Gastrocnemius medialis (tissue), 4 donors: ENCODE data around the gene HAGH. TPM values are rescaled to one million over a fixed set of nuclear protein-coding genes. Genes with fewer than 3 reads are reported as not detected.

Experiments
- ATAC-seq, 2 donors: fragments of 150-250 bp; one replicate each; pipeline ENCODE4 v1.9.1; 2016
- DNase-seq, 2 donors: peaks; one replicate each; pipeline ENCODE4 v3.0.0-alpha.2; 2019
- H3K27ac ChIP-seq, 4 donors: fragments of 200-600 bp; sonication (generic); 1 replicate in 1 of 4; 2 replicates in 3 of 4; pipeline ENCODE4 v1.5.1; 2016 to 2018; ENCODE audit warnings: mild to moderate bottlenecking in 2 of 4, moderate library complexity in 1 of 4
- H3K27me3 ChIP-seq, 3 donors: fragments of 200-600 bp; sonication (generic) in 2 of 3; 1 replicate in 1 of 3; 2 replicates in 2 of 3; pipeline versions ENCODE4 v1.5.1 to v1.6.0; 2016 to 2019; ENCODE audit warnings: mild to moderate bottlenecking in 1 of 3, moderate library complexity in 1 of 3
- H3K36me3 ChIP-seq, 2 donors: fragments of 200-600 bp; sonication (generic) in 1 of 2; one replicate each; pipeline ENCODE4 v1.5.1; 2017 to 2018
- H3K4me1 ChIP-seq, 2 donors: fragments of 200-600 bp; sonication (generic) in 1 of 2; one replicate each; pipeline ENCODE4 v1.5.1; 2016 to 2017; ENCODE audit warnings: mild to moderate bottlenecking in 2 of 2
- H3K4me3 ChIP-seq, 4 donors: fragments of 200-600 bp; sonication (generic) in 3 of 4; 1 replicate in 1 of 4; 2 replicates in 3 of 4; pipeline ENCODE4 v1.5.1; 2016 to 2019; ENCODE audit warnings: mild to moderate bottlenecking in 2 of 4
- H3K9me3 ChIP-seq, 3 donors: fragments of 200-600 bp; sonication (generic) in 2 of 3; 1 replicate in 1 of 3; 2 replicates in 2 of 3; pipeline ENCODE4 v1.5.1; 2016 to 2019
- CTCF ChIP-seq, 5 experiments: fragments of 450-650 bp in 3 of 5; fragments of 200-600 bp in 2 of 5; sonication (generic) in 2 of 5; IDR thresholded peaks in 4 of 5; conservative IDR thresholded peaks in 1 of 5; 1 replicate in 4 of 5; 2 replicates in 1 of 5; pipeline ENCODE4 v1.5.1; 2016 to 2019; ENCODE audit warnings: antibody characterized with exemption in 5 of 5, mild to moderate bottlenecking in 3 of 5, moderate library complexity in 3 of 5
- POLR2A ChIP-seq, 2 donors: fragments of 450-650 bp; IDR thresholded peaks; one replicate each; pipeline ENCODE4 v1.6.1; 2017; ENCODE audit warnings: antibody characterized with exemption in 2 of 2, mild to moderate bottlenecking in 2 of 2, moderate library complexity in 2 of 2
- in situ Hi-C, 4 donors: fragments of 200-750 bp; cut with MboI; loops; one replicate each; pipeline versions ENCODE4 v1.15.0 to v1.8.0; 2017; ENCODE audit warnings: low sequenced_read_pairs in 4 of 4
- intact Hi-C: fragments of 100-400 bp; cut with DNase I; formaldehyde crosslinking; loops from one replicate; pipeline ENCODE4 v1.15.1; 2023; ENCODE audit warnings: low total_unique reads
- total RNA-seq, 4 donors: library from RNA; depleted of rRNA; stranded (reverse); fragments of >200 nt; gene quantifications; one replicate each; pipeline versions ENCODE4 v1.1.0 to v1.2.3, GENCODE V29; 2016

Gene HAGH
- total RNA-seq, 4 donors from 2014 or later, result 216 to 440 (median 261) TPM

DNA sequence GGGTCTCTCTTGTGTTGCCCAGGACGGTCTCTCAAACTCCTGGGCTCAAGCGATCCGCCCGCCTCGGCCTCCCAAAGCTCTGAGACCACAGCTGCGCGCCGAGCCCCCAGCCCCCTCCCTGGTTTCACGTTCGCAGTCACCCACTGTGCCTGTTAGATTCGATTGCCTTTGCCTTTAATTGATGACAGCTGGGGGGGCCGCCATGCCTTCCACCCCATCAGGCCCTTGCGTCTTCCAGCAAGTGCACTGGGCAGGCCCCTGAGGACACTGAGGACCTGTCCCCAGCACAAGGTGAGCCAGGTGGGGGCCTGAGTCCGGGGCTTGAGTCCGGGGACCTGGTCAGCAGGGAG is 36.4 kb downstream of the HAGH start:
- H3K36me3 ChIP-seq, result peaks cover 0 to 41% of the 10 kb centered on the region in 2 donors
- ATAC-seq (no peak), DNase-seq (no peak)
- in situ Hi-C loops, result no loop called here
- intact Hi-C loops, result no loop called here
- H3K27ac ChIP-seq, result no peak overlapping the region
- TF ChIP-seq CTCF (IDR thresholded peaks at IDR 0.05 in 4 of 5, conservative IDR thresholded peaks at IDR 0.05 in 1 of 5) (no peak), POLR2A (IDR thresholded peaks at IDR 0.05) (no peak)
- H3K9me3 ChIP-seq, result no peaks in the 10 kb centered on the region
- no peak overlapping the region for H3K4me3 ChIP-seq
- peaks cover 0 to 3% of the 10 kb centered on the region in 2 donors for H3K4me1 ChIP-seq
- no peaks in the 10 kb centered on the region for H3K27me3 ChIP-seq

- Histone ChIP-seq H3K27me3 (no peaks in the 10 kb centered on the region), H3K4me3 (no peak overlapping the region), H3K27ac (no peak overlapping the region), H3K9me3 (no peaks in the 10 kb centered on the region), H3K4me1 (peaks cover 0 to 6% of the 10 kb centered on the region in 2 donors), H3K36me3 (peaks cover 0 to 41% of the 10 kb centered on the region in 2 donors)
- in situ Hi-C loops (no loop called here), intact Hi-C loops (no loop called here)
- DNase-seq (peak in 1 of 2 donors; percentile 10), ATAC-seq (no peak)
- TF ChIP-seq CTCF (IDR thresholded peaks at IDR 0.05 in 4 of 5, conservative IDR thresholded peaks at IDR 0.05 in 1 of 5), result no peak
- TF ChIP-seq POLR2A (IDR thresholded peaks at IDR 0.05), result no peak
Observed at GRCh38 chr16:1789643-1790045, 37.0 kb downstream of the HAGH start.

DNA sequence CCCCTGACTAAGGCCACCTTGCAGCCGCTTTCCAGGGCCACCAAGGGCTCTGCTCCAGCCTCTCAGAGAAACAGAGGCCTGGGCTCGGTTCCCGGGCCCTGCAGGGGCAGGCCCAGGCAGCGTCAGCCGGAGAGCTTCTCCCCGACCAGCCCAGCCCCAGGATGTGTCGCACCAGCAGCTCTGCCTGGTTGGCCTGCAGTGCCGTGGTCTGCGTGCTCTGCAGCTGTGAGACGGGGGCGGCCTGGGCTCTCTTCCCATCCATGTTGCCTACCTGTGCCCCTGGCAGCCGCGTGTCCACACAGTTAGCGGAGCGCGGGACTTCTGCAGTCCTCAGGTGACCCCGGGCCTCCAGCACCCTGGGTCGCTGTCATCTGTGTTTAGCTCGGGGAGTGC is 37.9 kb downstream of the HAGH start:
- ATAC-seq (no peak), DNase-seq (peak in 1 of 2 donors; percentile 8)
- Histone ChIP-seq H3K36me3 (peaks cover 0 to 41% of the 10 kb centered on the region in 2 donors), H3K9me3 (no peaks in the 10 kb centered on the region), H3K4me1 (peaks cover 6 to 12% of the 10 kb centered on the region in 2 donors), H3K27me3 (no peaks in the 10 kb centered on the region), H3K27ac (no peak overlapping the region), H3K4me3 (no peak overlapping the region)
- TF ChIP-seq POLR2A (IDR thresholded peaks at IDR 0.05) (no peak), CTCF (IDR thresholded peaks at IDR 0.05 in 4 of 5, conservative IDR thresholded peaks at IDR 0.05 in 1 of 5) (no peak)
- intact Hi-C loops, result no loop called here
- in situ Hi-C loops, result no loop called here

DNA sequence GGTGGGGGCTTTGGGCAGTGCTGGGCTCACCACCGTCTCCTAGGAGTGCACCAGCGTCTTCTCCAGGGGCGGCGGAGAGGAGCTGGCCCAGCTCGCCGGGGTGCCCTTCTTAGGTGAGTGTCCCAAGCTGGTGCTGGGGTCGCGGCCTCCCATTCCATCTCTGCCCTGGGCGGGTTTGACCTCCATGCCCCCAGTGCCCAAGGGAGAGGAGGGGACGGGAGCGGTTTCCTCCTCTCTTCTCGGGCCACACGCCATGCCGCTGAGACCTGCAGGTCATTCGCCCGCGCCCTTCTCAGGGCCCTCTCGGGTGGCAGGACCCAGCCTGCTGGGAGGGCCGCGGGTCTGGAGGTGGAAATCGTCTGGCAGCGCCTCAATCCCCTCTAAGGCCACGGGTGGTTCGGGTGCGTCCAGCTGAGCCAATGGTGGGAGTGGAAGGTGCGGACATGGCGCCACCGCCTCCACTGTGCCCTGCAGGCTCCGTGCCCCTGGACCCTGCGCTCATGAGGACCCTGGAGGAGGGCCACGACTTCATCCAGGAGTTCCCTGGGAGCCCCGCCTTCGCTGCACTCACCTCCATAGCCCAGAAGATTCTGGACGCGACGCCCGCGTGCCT is 38.4 kb downstream of the HAGH start:
- Histone ChIP-seq H3K4me1 (peaks cover 10 to 14% of the 10 kb centered on the region in 2 donors), H3K36me3 (peaks cover 0 to 41% of the 10 kb centered on the region in 2 donors), H3K27ac (no peak overlapping the region), H3K4me3 (no peak overlapping the region), H3K9me3 (no peaks in the 10 kb centered on the region), H3K27me3 (no peaks in the 10 kb centered on the region)
- in situ Hi-C loops, result no loop called here
- intact Hi-C loops, result no loop called here
- ATAC-seq, result no peak
- DNase-seq, result peak in 1 of 2 donors; percentile 11
- TF ChIP-seq POLR2A (IDR thresholded peaks at IDR 0.05), result no peak
- TF ChIP-seq CTCF (IDR thresholded peaks at IDR 0.05 in 4 of 5, conservative IDR thresholded peaks at IDR 0.05 in 1 of 5), result no peak
